ENCODE results near the gene ADGRB2.

Gene ADGRB2

GRCh38 chr1:31763671-31764311 is 349 bp downstream of the ADGRB2 start:
- no peak for DNase-seq

- peak; percentile 30 for DNase-seq
Observed at GRCh38 chr1:31762726-31763670, 1.1 kb downstream of the ADGRB2 start.

GRCh38 chr1:31762323-31762722 is 1.8 kb downstream of the ADGRB2 start:
- DNase-seq = no peak

GRCh38 chr1:31761883-31762282 is 2.3 kb downstream of the ADGRB2 start:
- DNase-seq = peak; percentile 74

- peak; percentile 68 for DNase-seq
Observed at GRCh38 chr1:31760471-31761470, 3.4 kb downstream of the ADGRB2 start.

- no peak for DNase-seq
Observed at GRCh38 chr1:31759298-31760023, 4.7 kb downstream of the ADGRB2 start.

GRCh38 chr1:31758823-31759222 is 5.3 kb downstream of the ADGRB2 start:
- DNase-seq = no peak

- no peak for DNase-seq
Observed at GRCh38 chr1:31757989-31758388, 6.2 kb downstream of the ADGRB2 start.

GRCh38 chr1:31757204-31757679 is 6.9 kb downstream of the ADGRB2 start:
- DNase-seq = no peak

- no peak for DNase-seq
Observed at GRCh38 chr1:31756578-31756977, 7.6 kb downstream of the ADGRB2 start.

GRCh38 chr1:31755850-31756492 is 8.2 kb downstream of the ADGRB2 start:
- DNase-seq = no peak

- DNase-seq = no peak
Observed at GRCh38 chr1:31755197-31755611, 8.9 kb downstream of the ADGRB2 start.

- DNase-seq = no peak
Observed at GRCh38 chr1:31754397-31754796, 9.7 kb downstream of the ADGRB2 start.

GRCh38 chr1:31753707-31754349 is 10.3 kb downstream of the ADGRB2 start:
- DNase-seq = peak; percentile 41

- DNase-seq = no peak
Observed at GRCh38 chr1:31752952-31753475, 11.1 kb downstream of the ADGRB2 start.

- DNase-seq = no peak
Observed at GRCh38 chr1:31752258-31752657, 11.9 kb downstream of the ADGRB2 start.

- no peak for DNase-seq
Observed at GRCh38 chr1:31751822-31752241, 12.3 kb downstream of the ADGRB2 start.

GRCh38 chr1:31750858-31751510 is 13.2 kb downstream of the ADGRB2 start:
- DNase-seq = peak; percentile 82

GRCh38 chr1:31749785-31750735 is 14.1 kb downstream of the ADGRB2 start:
- DNase-seq = peak; percentile 38
